ENCODE data around the gene NRCAM.

NRCAM gene

DNA sequence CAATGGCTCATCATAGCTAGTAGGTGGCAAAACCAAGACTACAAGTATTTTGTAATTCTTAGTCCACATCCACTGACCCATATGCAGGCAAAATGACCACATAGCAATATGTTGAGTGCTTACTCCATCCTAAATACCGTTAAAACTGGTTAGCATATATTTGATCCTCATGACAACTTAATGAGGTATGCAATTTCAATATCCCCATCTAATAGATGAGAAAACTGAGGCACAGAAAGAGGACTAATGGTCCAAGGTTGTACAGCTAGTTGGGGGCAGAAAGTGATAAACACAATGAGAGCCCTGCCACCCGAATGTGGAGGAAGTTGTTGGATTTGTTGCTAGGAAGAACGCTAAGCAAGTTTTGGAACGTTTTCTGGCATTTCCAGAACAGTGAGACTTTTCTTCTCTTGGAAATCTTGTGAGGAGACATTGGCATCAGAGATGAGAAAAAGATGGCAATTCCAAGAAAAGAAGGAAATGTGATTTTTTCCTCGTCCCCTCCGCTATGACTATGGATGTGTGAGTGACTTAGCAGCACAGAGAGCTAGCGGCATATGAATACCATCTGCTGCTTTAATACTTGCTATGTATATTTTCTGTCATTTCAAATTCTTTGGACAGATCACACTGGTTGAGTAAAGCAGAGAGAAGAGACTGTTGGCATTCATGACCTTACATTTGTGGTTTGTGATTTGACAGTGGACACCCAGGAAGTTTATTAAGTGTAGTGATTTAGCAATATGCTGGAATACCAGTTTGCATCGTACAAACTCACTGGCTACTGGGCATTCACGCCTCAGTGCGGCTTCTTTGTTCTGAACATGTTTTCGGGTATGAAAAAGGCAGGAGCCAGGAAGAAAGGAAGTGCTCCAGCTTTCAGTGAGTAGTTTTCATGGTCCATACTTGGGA is 51.5 kb downstream of the NRCAM start:
- Histone ChIP-seq H2AFZ (no peak overlapping the region), H3K9me3 (ENCODE audit: control insufficient read depth, low read length) (no peaks in the 10 kb centered on the region), H3K4me2 (ENCODE audit: low read length) (no peak overlapping the region), H3K9ac (no peak overlapping the region), H3K79me2 (peaks cover 3% of the 10 kb centered on the region), H3K36me3 (ENCODE audit: control insufficient read depth, insufficient read depth, low read length) (no peaks in the 10 kb centered on the region), H3K4me3 (ENCODE audit: low read depth, low read length) (no peak overlapping the region), H3K4me1 (peaks cover 15% of the 10 kb centered on the region), H3K27ac (no peak overlapping the region), H3K27me3 (ENCODE audit: control insufficient read depth, insufficient read depth, low read length) (no peaks in the 10 kb centered on the region)
- TF ChIP-seq, protein P1, sequence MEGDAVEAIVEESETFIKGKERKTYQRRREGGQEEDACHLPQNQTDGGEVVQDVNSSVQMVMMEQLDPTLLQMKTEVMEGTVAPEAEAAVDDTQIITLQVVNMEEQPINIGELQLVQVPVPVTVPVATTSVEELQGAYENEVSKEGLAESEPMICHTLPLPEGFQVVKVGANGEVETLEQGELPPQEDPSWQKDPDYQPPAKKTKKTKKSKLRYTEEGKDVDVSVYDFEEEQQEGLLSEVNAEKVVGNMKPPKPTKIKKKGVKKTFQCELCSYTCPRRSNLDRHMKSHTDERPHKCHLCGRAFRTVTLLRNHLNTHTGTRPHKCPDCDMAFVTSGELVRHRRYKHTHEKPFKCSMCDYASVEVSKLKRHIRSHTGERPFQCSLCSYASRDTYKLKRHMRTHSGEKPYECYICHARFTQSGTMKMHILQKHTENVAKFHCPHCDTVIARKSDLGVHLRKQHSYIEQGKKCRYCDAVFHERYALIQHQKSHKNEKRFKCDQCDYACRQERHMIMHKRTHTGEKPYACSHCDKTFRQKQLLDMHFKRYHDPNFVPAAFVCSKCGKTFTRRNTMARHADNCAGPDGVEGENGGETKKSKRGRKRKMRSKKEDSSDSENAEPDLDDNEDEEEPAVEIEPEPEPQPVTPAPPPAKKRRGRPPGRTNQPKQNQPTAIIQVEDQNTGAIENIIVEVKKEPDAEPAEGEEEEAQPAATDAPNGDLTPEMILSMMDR (IDR thresholded peaks at IDR 0.05): no peak

DNA sequence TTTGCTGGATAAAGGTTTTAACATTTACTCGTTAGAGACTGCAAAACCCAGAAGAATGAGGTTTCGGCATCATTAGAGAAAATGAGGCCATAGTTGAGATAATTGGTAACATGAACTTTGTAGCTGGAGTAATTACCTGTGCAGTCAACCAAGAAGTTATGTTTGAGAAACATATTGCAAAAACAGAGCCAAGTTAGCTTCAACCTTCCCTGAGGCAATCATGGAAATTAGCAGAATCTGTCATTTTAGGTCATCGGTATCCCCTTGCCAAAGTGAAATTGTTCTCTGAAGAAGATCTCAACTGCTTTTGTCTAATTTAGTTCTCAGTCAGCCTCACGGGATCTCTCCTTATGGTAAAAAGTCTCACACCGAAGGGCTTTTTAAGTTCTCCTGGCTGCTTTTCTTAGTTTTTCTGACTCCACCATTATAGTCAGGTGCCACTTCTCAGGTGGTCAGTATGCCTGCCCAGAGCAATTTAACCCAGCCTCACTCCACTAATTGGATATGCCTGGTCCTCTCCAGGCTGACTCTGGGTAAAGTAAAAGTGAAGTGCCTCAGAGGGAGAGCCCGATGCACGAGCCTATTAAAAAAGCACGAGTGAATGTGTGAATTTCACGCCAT is 52.5 kb downstream of the NRCAM start:
- H3K79me2 ChIP-seq: peaks cover 3% of the 10 kb centered on the region
- TF ChIP-seq, protein P1 (IDR thresholded peaks at IDR 0.05): no peak

DNA sequence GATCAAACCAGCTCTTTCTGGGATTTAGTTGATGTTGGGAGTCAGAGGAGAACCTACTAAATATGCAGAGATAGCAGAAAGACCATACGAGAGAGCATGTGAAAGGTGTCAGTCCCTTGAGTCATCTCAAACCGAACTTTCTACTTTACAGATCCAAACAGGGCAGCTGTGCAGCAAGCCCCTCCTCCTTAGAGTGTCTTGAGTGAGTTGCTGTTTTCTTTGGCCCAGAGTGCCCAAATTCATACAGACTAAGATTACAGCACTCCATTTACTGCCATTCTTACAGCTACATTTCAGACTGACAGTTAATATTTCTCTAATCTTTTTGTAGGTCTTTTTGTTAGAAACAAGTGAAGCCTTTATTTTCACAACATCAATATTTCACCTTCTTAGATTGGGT is 53.4 kb downstream of the NRCAM start:
- peaks cover 10% of the 10 kb centered on the region for H3K4me1 ChIP-seq
- H3K4me2 ChIP-seq (ENCODE audit: low read length): no peak overlapping the region
- TF ChIP-seq, protein P1 (IDR thresholded peaks at IDR 0.05): no peak
- no peaks in the 10 kb centered on the region for H3K27me3 ChIP-seq (ENCODE audit: control insufficient read depth, insufficient read depth, low read length)
- H2AFZ ChIP-seq: no peak overlapping the region
- no peak overlapping the region for H3K4me3 ChIP-seq (ENCODE audit: low read depth, low read length)
- H3K79me2 ChIP-seq: peaks cover 3% of the 10 kb centered on the region
- H3K9me3 ChIP-seq (ENCODE audit: control insufficient read depth, low read length): no peaks in the 10 kb centered on the region
- no peak overlapping the region for H3K9ac ChIP-seq
- no peaks in the 10 kb centered on the region for H3K36me3 ChIP-seq (ENCODE audit: control insufficient read depth, insufficient read depth, low read length)
- H3K27ac ChIP-seq: no peak overlapping the region

More for the DNA sequence above, 52.5 kb downstream of the NRCAM start:
- H3K4me1 ChIP-seq: peaks cover 15% of the 10 kb centered on the region
- H3K4me3 ChIP-seq (ENCODE audit: low read depth, low read length): no peak overlapping the region
- no peak overlapping the region for H2AFZ ChIP-seq
- no peak overlapping the region for H3K27ac ChIP-seq
- no peaks in the 10 kb centered on the region for H3K36me3 ChIP-seq (ENCODE audit: control insufficient read depth, insufficient read depth, low read length)
- H3K27me3 ChIP-seq (ENCODE audit: control insufficient read depth, insufficient read depth, low read length): no peaks in the 10 kb centered on the region
- H3K9me3 ChIP-seq (ENCODE audit: control insufficient read depth, low read length): no peaks in the 10 kb centered on the region
- no peak overlapping the region for H3K9ac ChIP-seq
- no peak overlapping the region for H3K4me2 ChIP-seq (ENCODE audit: low read length)

DNA sequence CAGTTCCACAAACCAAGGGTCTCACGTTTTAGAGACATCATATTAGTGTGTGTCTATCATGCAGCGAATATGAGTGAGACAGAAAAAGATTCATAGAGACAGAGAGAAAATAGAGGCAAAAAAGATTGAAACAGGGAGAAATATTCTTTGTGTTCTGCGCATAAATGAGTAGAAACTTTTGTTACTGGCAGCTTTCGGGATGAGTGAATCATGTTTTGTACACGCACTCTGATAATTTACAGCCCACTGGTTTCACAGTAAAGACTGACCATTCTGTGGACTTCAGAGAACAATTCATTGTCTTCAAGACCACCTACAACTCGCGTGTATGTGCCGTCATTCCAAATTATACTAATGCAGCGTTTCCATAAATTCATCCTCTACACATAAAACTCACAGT is 60.2 kb downstream of the NRCAM start:
- H3K9ac ChIP-seq: no peak overlapping the region
- no peak overlapping the region for H3K4me3 ChIP-seq (ENCODE audit: low read depth, low read length)
- TF ChIP-seq, protein P1 (IDR thresholded peaks at IDR 0.05): no peak

More for the DNA sequence above, 60.2 kb downstream of the NRCAM start:
- Histone ChIP-seq H3K4me2 (ENCODE audit: low read length) (no peak overlapping the region), H3K4me1 (peaks cover 3% of the 10 kb centered on the region), H3K27me3 (ENCODE audit: control insufficient read depth, insufficient read depth, low read length) (no peaks in the 10 kb centered on the region), H3K9me3 (ENCODE audit: control insufficient read depth, low read length) (no peaks in the 10 kb centered on the region), H3K27ac (no peak overlapping the region), H3K79me2 (peaks cover 3% of the 10 kb centered on the region), H2AFZ (no peak overlapping the region), H3K36me3 (ENCODE audit: control insufficient read depth, insufficient read depth, low read length) (no peaks in the 10 kb centered on the region)

Data from parathyroid adenoma (tissue), 2 donors.